GM19372 (cell line): ENCODE data around the gene SUFU.
"Not testable (repeated sequence)": the region's sequence is repeated elsewhere in the genome, so short reads cannot be mapped to it uniquely, and the experiment has no call there.

Experiments used
- ATAC-seq: cut with Tn5 transposase; IDR thresholded peaks from one replicate; pipeline ENCODE4 v1.9.1; 2021; ENCODE audit warnings: mild to moderate bottlenecking, low read depth, moderate library complexity; ENCODE audit not compliant: unreplicated experiment

The SUFU gene

DNA sequence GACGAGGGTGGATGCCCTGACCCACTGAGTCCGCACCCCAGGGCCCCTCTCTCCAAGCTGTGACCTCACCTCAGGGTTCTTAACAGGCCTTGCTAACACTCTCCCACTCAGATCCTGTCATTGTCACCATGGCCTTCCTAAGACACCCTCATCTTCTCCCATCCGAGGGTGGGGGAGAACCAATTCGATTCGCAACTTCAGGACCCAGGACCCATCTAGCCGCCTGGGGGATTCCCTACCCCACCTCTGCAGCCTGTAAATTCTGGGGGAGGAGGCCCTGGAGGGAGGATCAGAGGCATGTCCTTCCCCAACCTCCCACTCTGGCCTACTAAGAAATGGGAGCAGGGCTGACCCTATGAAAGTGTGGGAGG is 157.9 kb downstream of the SUFU start:
- ATAC-seq: peak; percentile 23

DNA sequence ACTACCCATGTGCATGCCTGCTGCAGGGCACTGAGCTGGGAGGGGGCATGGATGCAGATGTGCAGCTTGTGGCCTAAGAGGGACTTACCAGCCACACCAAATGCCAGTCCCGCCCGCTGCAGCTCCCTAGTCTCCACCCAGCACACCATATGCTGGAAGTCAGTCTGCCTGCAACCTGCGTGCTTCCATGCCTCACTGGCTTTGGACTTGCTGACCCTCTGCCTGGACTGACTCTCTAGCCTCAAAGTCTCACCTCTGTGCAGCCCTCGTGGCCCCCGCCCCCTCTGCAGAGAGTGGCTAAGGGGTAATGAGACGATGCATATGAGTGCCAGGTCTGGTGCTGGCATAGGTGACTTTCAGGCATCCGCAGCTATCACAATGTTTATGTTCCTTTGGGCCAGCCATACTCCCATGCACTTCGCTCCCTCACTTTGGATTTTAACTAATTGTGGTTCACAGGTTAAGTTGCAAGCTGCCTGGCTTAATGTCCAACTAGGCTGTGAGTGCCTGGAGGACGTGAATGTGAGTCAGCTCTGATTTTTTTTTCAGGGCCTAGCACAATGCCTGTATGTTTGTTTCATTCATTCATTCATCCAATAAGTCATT is 162.2 kb downstream of the SUFU start:
- ATAC-seq: no peak

GRCh38 chr10:102667411-102667810 is 163.6 kb downstream of the SUFU start:
- not testable (repeated sequence) for ATAC-seq

DNA sequence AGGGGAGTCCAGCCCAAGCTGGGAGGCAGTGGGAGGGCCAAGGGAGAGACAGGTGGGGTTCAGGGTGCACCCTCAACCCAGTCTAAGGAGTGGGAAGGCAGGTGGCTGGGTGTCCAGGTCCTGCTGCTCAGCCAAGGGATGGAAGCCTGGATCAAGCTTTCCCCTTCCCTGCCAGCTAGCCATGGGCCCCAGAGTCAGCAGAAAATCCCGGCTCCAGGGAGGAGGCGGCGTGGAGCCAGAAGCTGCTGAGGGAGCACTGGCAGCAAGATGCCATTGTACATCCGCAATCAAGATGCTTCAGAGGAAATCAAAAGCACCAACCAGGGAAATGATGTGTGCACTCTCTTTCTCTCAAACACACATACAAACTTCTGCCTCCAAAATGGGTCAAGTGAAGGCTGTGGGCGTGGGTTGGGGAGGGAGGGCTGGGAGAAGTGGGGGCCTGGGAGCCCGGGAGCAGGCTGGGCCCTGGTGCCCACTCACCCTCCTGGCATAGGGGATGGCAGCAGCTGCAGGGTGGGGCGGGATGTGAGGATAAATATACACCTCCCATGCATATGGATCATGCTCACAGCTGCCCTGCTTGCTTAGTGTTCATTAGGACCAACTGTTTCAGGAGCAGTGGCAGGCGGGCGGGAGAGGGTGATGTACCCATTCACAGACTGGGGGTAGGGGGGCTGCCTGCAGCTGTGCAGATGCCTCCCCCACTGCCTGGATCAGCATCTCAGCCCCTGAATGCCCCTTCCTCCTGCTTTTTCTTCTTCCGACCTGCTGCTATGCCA is 164.7 kb downstream of the SUFU start:
- ATAC-seq: no peak

GRCh38 chr10:102669206-102670064 is 165.7 kb downstream of the SUFU start:
- ATAC-seq: no peak

- no peak for ATAC-seq
Observed at GRCh38 chr10:102670065-102670670, 166.4 kb downstream of the SUFU start.

DNA sequence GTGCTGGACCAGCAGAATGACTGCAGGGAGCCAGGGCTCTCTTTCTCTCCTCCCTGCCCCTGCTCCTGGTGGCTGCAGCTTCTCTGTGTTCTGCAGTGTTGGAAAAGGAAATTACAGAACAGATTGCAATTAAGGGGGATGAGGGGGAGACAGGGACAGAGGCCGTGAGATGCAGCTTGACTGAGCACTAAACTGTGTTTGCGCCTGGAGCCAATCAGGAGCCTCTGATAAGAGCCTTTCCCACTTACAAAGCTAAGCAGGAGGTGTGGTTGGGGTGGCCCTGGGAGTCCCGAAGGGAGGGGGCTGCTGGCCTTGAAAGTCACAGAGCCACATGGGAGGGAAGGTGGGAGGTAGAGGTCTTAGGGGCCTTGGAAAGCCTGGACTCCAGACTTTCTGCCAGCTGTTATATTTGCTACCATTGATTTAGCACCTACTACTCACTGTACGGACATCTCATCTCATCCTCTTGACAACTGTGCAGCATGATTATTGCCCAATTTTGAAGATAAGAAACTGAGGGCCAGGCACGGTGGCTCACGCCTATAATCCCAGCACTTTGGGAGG is 167.2 kb downstream of the SUFU start:
- ATAC-seq: no peak

DNA sequence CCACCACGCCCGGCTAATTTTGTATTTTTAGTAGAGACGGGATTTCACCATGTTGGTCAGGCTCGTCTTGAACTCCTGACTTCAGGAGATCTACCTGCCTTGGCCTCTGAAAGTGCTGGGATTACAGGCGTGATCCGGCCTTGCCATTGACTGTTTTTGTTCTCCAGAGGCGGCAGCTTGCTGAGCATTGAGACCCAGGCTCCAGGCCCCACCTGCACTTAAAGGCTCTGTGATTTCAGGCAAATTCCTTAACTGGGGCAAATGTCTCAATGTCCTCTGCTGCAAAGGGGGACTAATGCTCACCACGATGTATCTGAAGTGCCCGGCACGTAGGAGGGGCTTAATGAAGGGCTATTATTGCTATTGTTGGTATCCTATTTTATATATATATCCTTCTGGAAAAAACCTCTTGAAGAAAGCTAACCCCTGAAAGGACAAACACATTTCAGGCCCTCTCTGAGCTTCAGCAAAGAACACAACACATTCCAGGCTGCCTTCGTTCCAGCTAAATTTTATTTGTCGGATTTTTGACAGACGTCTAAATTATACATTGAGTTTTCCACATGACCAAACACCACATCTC is 169.6 kb downstream of the SUFU start:
- ATAC-seq: no peak

DNA sequence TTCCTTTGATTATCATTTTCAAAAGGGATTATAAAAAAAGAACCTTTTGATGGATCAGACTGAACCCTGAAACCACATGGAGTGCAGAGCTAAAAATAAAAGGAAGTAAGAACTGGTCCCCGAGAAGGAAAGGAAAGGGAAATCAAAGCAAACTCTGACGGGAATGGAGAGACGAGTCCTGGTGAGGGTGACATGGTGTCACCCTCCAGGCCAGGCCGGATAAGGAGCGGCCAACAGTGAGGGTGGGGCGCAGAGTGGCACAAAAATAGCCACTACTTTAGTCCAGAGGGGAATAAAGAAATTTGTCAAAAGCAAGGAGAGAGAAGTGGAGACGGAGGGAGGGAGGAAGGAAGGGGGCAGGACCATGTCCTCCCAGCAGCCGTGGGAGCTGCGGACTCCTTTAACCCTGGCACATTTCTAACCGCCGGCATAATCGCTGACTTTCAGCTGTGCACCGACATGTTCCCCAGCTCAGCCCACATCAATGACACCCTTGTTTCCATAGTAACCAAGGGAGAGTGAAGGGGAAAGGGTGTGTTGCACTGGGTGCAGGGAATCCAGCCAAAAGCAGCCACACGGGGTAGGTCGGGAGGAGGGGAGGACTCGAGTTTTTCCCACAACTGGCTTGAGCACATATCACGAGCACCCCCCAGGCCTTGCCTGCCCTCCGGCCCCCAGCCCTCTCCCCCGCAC is 170.2 kb downstream of the SUFU start:
- ATAC-seq: no peak

GRCh38 chr10:102674566-102674965 is 170.8 kb downstream of the SUFU start:
- no peak for ATAC-seq

DNA sequence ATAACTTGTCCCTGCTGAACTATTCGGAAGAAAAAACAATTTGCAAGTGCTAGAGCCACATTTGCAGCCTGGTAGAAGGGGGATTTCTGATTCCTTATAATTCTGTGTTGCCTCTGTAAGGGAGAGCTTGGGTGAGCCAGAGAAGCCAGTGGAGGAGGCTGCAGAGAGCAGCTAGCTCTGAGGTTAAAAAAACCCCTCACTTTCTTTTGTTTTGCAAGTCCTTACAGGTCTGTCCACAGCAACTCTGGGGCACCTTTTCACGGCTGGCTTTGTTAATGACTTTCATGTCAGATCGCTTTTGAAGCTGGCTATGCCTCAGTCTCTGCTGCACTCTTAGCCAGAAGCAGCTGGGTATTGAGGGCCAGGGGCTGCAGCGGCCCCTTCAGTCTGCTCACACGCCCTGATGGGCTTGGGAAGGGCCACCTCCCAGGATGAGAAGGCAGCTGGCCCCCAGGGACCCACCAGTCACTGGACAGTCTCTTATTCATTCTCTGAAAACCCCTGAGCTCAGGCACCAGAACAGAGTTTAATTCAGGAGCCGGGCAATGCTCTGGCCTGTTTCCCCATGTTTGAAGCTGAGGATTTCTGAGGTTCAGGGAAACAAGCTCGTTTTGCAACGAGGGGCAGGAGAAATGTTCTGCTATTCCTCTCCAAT is 171.4 kb downstream of the SUFU start:
- ATAC-seq: no peak

- ATAC-seq: no peak
Observed at GRCh38 chr10:102675666-102676533, 172.1 kb downstream of the SUFU start.

- no peak for ATAC-seq
Observed at GRCh38 chr10:102676534-102677315, 173.0 kb downstream of the SUFU start.

DNA sequence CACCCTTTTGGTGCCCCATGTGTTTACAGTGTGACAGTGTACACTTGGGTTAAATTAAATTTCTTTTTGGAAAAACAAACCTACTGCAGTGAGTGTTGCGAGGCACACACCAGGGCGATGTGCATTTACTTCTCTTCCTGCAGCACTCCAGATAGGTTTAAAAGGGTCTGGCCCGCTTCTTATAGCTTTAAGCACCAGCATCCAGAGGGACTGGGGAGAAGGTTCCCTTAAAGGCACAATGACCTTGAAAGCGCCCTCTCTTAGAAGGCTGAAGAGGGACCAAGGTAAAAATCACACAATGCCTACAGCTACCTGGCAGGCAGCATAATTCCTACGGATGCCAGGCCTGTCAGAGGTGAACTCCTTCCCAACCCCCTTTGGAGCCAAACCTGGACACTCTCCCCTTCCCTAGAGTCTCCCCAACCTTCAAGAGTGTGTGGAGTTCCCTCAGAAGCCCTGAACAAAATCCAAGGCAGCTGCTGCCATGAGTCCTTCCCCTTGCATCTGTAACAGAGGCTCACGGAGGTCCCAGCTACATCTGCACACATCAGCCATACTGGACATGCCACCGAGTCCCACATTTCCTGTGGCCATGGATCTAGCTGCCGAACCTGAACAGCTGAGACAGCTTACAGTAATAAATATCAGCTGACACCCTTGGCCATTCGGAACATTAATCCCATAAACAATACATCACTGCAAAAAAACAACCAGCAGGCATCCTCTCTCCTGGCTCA is 173.7 kb downstream of the SUFU start:
- no peak for ATAC-seq

GRCh38 chr10:102678068-102678400 is 174.3 kb downstream of the SUFU start:
- no peak for ATAC-seq

- no peak for ATAC-seq
Observed at GRCh38 chr10:102678842-102679289, 175.1 kb downstream of the SUFU start.

DNA sequence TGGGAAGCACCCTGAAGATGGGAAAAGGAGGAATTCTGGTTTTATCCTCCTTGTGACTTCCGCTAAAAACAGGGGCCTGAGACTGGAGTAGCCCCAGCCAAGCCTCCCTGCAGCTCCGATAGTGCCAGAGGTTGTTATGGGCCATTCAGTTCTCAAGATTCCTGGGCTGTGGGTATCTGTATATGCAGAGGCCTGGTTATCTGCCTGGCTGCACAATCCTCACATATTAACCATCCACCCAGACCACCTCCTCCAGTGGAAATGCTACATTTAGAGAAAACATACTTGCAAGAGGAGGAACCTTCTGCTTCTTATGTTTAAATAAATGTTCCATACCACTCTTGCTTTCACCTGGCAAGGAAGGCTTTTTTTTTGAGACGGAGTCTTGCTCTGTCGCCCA is 175.8 kb downstream of the SUFU start:
- no peak for ATAC-seq
